HepG2 (cell line): ENCODE results near the gene SLX4. TPM values are rescaled to one million over a fixed set of nuclear protein-coding genes. Genes with fewer than 3 reads are reported as not detected.

Source experiments
- AHR ChIP-seq: IDR thresholded peaks from 2 replicates; pipeline ENCODE4 v1.6.1; 2018; ENCODE audit warnings: missing genetic modification reagents, missing compliant biosample characterization
- BCL6 ChIP-seq: IDR thresholded peaks from 2 replicates; pipeline ENCODE4 v1.6.1; 2016; ENCODE audit warnings: missing genetic modification reagents, missing compliant biosample characterization
- BRD4 ChIP-seq: sonication (generic); formaldehyde crosslinking; IDR thresholded peaks from 2 replicates; pipeline ENCODE4 v1.4.0; 2020; ENCODE audit warnings: missing genetic modification reagents
- CBFB ChIP-seq: sonication (generic); formaldehyde crosslinking; IDR thresholded peaks from 2 replicates; pipeline ENCODE4 v1.4.0; 2020; ENCODE audit warnings: missing genetic modification reagents
- E2F5 ChIP-seq: sonication (generic); formaldehyde crosslinking; conservative IDR thresholded peaks from 2 replicates; pipeline ENCODE4 v1.4.0; 2020; ENCODE audit warnings: missing genetic modification reagents
- ESRRA ChIP-seq: sonication (generic); formaldehyde crosslinking; IDR thresholded peaks from 2 replicates; pipeline ENCODE4 v1.5.1; 2020; ENCODE audit warnings: mild to moderate bottlenecking, low read depth, missing genetic modification reagents
- HOXA7 ChIP-seq: sonication (generic); formaldehyde crosslinking; IDR thresholded peaks from 2 replicates; pipeline ENCODE4 v1.8.1; 2022; ENCODE audit warnings: mild to moderate bottlenecking, missing genetic modification reagents, moderate library complexity
- MED8 ChIP-seq: sonication (generic); formaldehyde crosslinking; IDR thresholded peaks from 2 replicates; pipeline ENCODE4 v1.8.1; 2023; ENCODE audit warnings: mild to moderate bottlenecking, missing genetic modification reagents; ENCODE audit not compliant: insufficient replicate concordance
- MEIS2 ChIP-seq: sonication (generic); formaldehyde crosslinking; IDR thresholded peaks from 2 replicates; pipeline ENCODE4 v1.9.0; 2021; ENCODE audit warnings: mild to moderate bottlenecking, missing genetic modification reagents
- MXD3 ChIP-seq: IDR thresholded peaks from 2 replicates; pipeline ENCODE4 v1.6.1; 2016; ENCODE audit warnings: mild to moderate bottlenecking, missing biosample characterization, missing genetic modification reagents
- NFE2L1 ChIP-seq: sonication (generic); formaldehyde crosslinking; IDR thresholded peaks from 2 replicates; pipeline ENCODE4 v1.4.0; 2020; ENCODE audit warnings: missing genetic modification reagents, mild to moderate bottlenecking, borderline replicate concordance
- NFIC ChIP-seq: IDR thresholded peaks from 2 replicates; pipeline ENCODE4 v1.6.1; 2012; ENCODE audit warnings: mild to moderate bottlenecking, low read length, inconsistent platforms
- ONECUT2 ChIP-seq: sonication (generic); formaldehyde crosslinking; IDR thresholded peaks from 2 replicates; pipeline ENCODE4 v1.4.0; 2020; ENCODE audit warnings: missing genetic modification reagents
- PHB2 ChIP-seq: fragments of 450-650 bp; IDR thresholded peaks from 2 replicates; pipeline ENCODE4 v1.6.1; 2018; ENCODE audit not compliant: partially characterized antibody
- RBM39 ChIP-seq: fragments of 200-400 bp; formaldehyde crosslinking; IDR thresholded peaks from one replicate; pipeline ENCODE4 v1.6.1; 2018; ENCODE audit warnings: antibody characterized with exemption, mild to moderate bottlenecking, low read depth, low read length; ENCODE audit not compliant: poor library complexity, severe bottlenecking
- REL ChIP-seq: sonication (generic); formaldehyde crosslinking; conservative IDR thresholded peaks from 2 replicates; pipeline ENCODE4 v1.8.0; 2022; ENCODE audit warnings: mild to moderate bottlenecking, missing genetic modification reagents, moderate library complexity
- SALL1 ChIP-seq: sonication (generic); formaldehyde crosslinking; IDR thresholded peaks from 2 replicates; pipeline ENCODE4 v1.8.0; 2022; ENCODE audit warnings: mild to moderate bottlenecking, missing genetic modification reagents
- SIN3B ChIP-seq: fragments of 150-350 bp; IDR thresholded peaks from 2 replicates; pipeline ENCODE4 v1.6.1; 2014; ENCODE audit warnings: low read length
- STAG1 ChIP-seq: sonication (generic); formaldehyde crosslinking; IDR thresholded peaks from 2 replicates; pipeline ENCODE4 v1.4.0; 2020; ENCODE audit warnings: missing genetic modification reagents
- TCF7 ChIP-seq: sonication (generic); IDR thresholded peaks from 2 replicates; pipeline ENCODE4 v1.6.1; 2016; ENCODE audit warnings: antibody characterized with exemption, low read depth
- ZBTB33 ChIP-seq: sonication (generic); formaldehyde crosslinking; IDR thresholded peaks from 2 replicates; pipeline ENCODE4 v1.4.0; 2020; ENCODE audit warnings: missing genetic modification reagents
- ZFX ChIP-seq: sonication (generic); formaldehyde crosslinking; IDR thresholded peaks from 2 replicates; pipeline ENCODE4 v1.4.0; 2020; ENCODE audit warnings: mild to moderate bottlenecking, low read depth, missing genetic modification reagents, moderate library complexity
- ZFYVE20 ChIP-seq: sonication (generic); formaldehyde crosslinking; IDR thresholded peaks from 2 replicates; pipeline ENCODE4 v1.8.0; 2023; ENCODE audit warnings: low read depth, mild to moderate bottlenecking, moderate library complexity, missing genetic modification reagents, borderline replicate concordance
- ZNF207 ChIP-seq: fragments of 450-650 bp; IDR thresholded peaks from 2 replicates; pipeline ENCODE4 v1.6.1; 2016; ENCODE audit warnings: antibody characterized with exemption, borderline replicate concordance
- ZNF441 ChIP-seq: sonication (generic); formaldehyde crosslinking; IDR thresholded peaks from 2 replicates; pipeline ENCODE4 v1.7.0; 2021; ENCODE audit warnings: missing genetic modification reagents, borderline replicate concordance
- ZNF605 ChIP-seq: sonication (generic); formaldehyde crosslinking; IDR thresholded peaks from 2 replicates; pipeline ENCODE4 v1.8.0; 2022; ENCODE audit warnings: mild to moderate bottlenecking, missing genetic modification reagents
- ZNF660 ChIP-seq: sonication (generic); formaldehyde crosslinking; IDR thresholded peaks from 2 replicates; pipeline ENCODE4 v1.5.1; 2020; ENCODE audit warnings: mild to moderate bottlenecking, low read depth, missing genetic modification reagents, borderline replicate concordance
- ZNF703 ChIP-seq: sonication (generic); formaldehyde crosslinking; IDR thresholded peaks from 2 replicates; pipeline ENCODE4 v1.5.1; 2020; ENCODE audit warnings: missing genetic modification reagents, mild to moderate bottlenecking, moderate library complexity, borderline replicate concordance
- ZNF75D ChIP-seq: sonication (generic); formaldehyde crosslinking; IDR thresholded peaks from 2 replicates; pipeline ENCODE4 v1.8.1; 2023; ENCODE audit warnings: missing genetic modification reagents, mild to moderate bottlenecking, borderline replicate concordance
- ZNF768 ChIP-seq: sonication (generic); formaldehyde crosslinking; IDR thresholded peaks from 2 replicates; pipeline ENCODE4 v1.4.0; 2020; ENCODE audit warnings: missing genetic modification reagents
- ZNF891 ChIP-seq: sonication (generic); formaldehyde crosslinking; IDR thresholded peaks from 2 replicates; pipeline ENCODE4 v1.5.0; 2020; ENCODE audit warnings: mild to moderate bottlenecking, missing genetic modification reagents
- polyA plus RNA-seq, 8 experiments: library from polyadenylated mRNA; depleted of rRNA in 3 of 8; stranded (reverse) in 7 of 8; unstranded in 1 of 8; fragments of >200 nt; fragmentation: Illumina TruSeq in 4 of 8; extraction: Trizol in 4 of 8; gene quantifications; 2 replicates each; pipeline versions ENCODE4 v1.2.1 to v1.2.3, GENCODE V29; 2011 to 2016; ENCODE audit warnings: low read depth in 4 of 8, missing spikeins in 1 of 8, mixed read lengths in 1 of 8; ENCODE audit not compliant: insufficient read depth in 1 of 8
- total RNA-seq, 5 experiments: library from RNA; depleted of rRNA; stranded (reverse); fragments of >200 nt; fragmentation: Illumina TruSeq; extraction: Trizol; gene quantifications; 2 replicates each; pipeline ENCODE4 v1.2.3, GENCODE V29; 2016; ENCODE audit warnings: low read depth in 1 of 5

SLX4 gene
- total and polyA plus RNA-seq, 2 of the 13 experiments (the other 11 are each of a cell fraction or from before 2014, with no cell fraction given), result 1.1 to 3.6 TPM

GRCh38 chr16:3609895-3610697 lies 1.3 kb downstream of the SLX4 start (continued):
- TF ChIP-seq RBM39 (no peak), AHR (CRISPR knock-in tag) (no peak), ZNF75D (no peak), ZBTB33 (CRISPR knock-in tag) (no peak), ZNF605 (CRISPR knock-in tag) (no peak), MED8 (CRISPR knock-in tag) (no peak), STAG1 (CRISPR knock-in tag) (no peak), ZNF207 (no peak), ZNF703 (no peak), BCL6 (CRISPR knock-in tag) (peak; percentile 59), NFIC (peak; percentile 65; the same call in 1 of the 2 replicates), ZNF768 (CRISPR knock-in tag) (no peak), HOXA7 (CRISPR knock-in tag) (no peak), SALL1 (CRISPR knock-in tag) (peak; percentile 48; the same call in 1 of the 2 replicates), ZFYVE20 (CRISPR knock-in tag) (no peak), ONECUT2 (CRISPR knock-in tag) (no peak), ZNF660 (no peak), SIN3B (no peak), TCF7 (no peak), MXD3 (CRISPR knock-in tag) (no peak), PHB2 (no peak), ZNF441 (CRISPR knock-in tag) (no peak), CBFB (CRISPR knock-in tag) (no peak), MEIS2 (no peak), BRD4 (CRISPR knock-in tag) (no peak), ZNF891 (CRISPR knock-in tag) (no peak), REL (no peak), E2F5 (CRISPR knock-in tag) (no peak), NFE2L1 (CRISPR knock-in tag) (no peak), ESRRA (no peak), ZFX (no peak)
